Peyer's patch (tissue), 4 donors: ENCODE data around the gene TUBGCP3.

Experiments used
- POLR2A ChIP-seq, 2 donors: fragments of 450-650 bp; IDR thresholded peaks; one replicate each; pipeline ENCODE4 v1.5.1; 2017; ENCODE audit warnings: antibody characterized with exemption in 2 of 2, mild to moderate bottlenecking in 2 of 2, moderate library complexity in 2 of 2
- TF ChIP-seq, protein P1 (sequence below), 6 experiments: fragments of 450-650 bp in 4 of 6; fragments of 200-600 bp in 2 of 6; sonication (generic) in 1 of 6; IDR thresholded peaks; one replicate each; pipeline ENCODE4 v1.5.1; 2017 to 2019; ENCODE audit warnings: antibody characterized with exemption in 6 of 6, mild to moderate bottlenecking in 3 of 6, moderate library complexity in 1 of 6

GRCh38 chr13:112519517-112520060 lies 68.4 kb downstream of the TUBGCP3 start:
- no peak for TF ChIP-seq POLR2A (IDR thresholded peaks at IDR 0.05)
- TF ChIP-seq, protein P1, sequence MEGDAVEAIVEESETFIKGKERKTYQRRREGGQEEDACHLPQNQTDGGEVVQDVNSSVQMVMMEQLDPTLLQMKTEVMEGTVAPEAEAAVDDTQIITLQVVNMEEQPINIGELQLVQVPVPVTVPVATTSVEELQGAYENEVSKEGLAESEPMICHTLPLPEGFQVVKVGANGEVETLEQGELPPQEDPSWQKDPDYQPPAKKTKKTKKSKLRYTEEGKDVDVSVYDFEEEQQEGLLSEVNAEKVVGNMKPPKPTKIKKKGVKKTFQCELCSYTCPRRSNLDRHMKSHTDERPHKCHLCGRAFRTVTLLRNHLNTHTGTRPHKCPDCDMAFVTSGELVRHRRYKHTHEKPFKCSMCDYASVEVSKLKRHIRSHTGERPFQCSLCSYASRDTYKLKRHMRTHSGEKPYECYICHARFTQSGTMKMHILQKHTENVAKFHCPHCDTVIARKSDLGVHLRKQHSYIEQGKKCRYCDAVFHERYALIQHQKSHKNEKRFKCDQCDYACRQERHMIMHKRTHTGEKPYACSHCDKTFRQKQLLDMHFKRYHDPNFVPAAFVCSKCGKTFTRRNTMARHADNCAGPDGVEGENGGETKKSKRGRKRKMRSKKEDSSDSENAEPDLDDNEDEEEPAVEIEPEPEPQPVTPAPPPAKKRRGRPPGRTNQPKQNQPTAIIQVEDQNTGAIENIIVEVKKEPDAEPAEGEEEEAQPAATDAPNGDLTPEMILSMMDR (IDR thresholded peaks at IDR 0.05): no peak
